ENCODE measurements around the gene UBE2QL1.

The UBE2QL1 gene

DNA sequence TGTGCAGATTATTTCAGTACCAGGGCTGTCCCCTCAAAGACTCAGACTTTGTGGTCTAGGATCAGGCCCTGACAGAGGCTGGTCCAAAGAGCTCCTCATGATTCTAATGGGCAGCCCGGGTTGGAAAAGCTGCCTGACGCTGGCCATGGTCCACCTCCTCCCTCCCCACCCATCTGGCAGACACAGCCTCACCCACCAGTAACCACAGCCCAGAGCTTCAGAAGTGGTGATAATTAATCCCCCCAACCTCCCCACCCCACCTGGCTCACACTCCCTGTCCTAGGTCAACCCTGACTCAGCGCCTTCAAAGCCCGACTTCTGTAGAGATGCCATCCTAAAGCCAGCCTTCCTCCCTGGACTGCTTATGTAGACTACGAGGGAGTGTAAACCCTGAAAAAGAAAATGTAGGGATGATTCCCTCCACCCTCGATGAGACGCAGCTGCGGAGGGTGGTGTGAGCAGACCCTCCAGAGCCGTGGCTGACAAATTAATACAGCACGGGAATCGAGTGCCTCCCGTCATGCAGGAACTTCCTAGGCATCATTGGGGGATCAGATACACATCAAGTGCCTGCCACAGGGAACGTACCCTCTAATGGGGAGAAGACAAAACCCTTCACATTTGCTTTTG lies 7.0 kb downstream of the UBE2QL1 start:
- no peak for DNase-seq

DNA sequence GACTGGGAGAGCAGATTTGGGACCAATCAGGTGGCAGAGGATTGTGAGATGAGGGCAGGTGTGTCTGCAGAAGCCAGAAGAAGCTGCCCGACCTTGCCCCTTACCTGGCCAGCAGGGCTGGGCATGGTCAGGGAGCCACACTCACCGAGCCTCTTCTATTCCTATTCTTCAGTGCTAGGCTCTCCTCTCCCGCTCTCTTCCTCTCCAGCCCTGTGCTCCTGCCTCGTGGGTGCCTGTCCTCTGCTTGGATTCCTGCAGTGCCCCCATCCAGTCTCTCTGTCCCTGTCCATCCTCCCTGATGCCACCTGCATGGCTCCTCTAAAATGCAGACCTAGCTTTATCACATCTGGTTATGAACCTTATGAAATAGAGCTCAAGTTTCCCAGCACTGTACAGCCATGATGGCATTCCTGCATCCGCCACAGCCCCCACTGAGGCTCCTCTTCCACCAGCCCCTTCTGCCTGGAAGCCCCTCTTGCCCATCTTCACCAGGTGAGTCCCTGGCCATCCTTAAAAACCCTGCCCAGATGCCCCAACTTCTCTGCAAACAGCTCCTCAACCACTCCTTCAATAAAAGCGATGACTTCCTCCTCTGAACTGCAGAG lies 8.2 kb downstream of the UBE2QL1 start:
- no peak for DNase-seq

DNA sequence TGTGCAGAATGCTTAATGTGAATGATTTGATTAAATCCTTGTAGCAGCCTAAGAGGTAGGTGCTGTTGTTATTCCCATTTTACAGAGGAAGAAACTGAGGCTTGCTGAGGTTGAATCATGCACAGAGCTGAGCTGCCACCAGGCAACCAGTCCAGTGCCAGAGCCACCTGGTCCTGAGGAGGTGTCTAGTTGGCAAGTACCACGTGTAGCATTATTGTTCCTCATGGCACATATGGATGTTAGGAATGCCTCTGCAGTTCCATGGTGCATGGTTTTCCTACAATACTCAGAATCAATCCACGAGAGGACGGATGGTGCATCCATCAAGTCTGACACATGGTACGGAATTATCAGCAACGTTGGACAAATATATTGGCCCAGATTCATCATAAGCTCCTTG lies 8.9 kb downstream of the UBE2QL1 start:
- no peak for DNase-seq

DNA sequence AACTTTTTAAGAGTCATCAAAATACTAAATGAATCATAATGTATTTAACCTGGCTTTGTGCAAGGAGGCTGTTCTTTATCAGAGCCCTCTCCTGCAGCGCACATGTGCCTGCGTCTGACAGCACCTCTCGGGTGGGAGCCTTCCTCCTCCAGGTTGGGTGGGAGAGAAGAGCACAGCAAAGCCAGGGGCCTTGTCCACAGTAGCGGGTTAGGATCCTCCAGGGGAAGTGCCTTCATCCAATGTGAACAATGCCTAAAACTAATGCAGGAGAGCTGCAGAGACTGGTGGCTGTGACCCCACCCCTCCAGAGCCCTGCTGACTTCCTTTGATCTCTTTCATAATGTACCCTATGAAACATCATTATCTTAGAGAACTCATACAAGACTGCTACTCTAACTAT lies 10.2 kb downstream of the UBE2QL1 start:
- DNase-seq, result no peak

DNA sequence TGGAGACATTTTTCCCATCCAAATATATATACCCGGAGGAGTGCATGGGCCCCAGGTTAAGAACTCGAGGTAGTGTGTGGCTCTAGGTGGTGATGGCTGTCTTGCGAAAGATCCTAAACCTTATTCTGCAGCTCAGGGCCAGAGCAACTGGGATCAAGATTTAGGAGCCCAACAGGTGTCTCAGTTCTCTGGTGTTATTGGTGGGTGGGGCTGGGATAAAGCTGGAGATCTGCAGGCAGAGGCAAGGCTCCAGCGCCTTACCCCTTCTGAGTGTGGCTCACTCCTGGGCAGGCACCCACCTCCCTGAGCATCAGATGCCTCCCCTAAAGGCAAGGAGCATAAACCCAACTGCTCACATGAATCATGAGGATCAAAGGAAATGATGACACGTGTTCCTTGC lies 11.2 kb downstream of the UBE2QL1 start:
- no peak for DNase-seq

DNA sequence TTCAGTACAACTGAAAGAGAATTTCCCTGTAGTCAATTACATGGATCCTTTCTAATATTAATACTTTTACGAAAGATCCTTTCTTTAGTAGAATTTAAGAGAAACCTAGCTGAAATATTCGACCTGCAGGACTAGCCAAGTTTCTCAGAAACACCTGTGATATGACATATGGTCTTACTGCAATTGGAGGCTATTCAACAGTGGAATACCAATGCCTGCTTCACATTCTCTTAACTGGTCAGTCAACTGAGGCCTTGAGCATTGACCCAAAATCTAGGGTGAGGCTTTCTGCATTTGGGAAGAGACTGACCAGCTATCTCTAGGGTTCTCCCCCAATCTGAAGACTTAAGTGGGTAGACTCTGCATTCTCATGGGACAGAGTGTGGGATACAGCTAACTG lies 12.3 kb downstream of the UBE2QL1 start:
- no peak for DNase-seq

DNA sequence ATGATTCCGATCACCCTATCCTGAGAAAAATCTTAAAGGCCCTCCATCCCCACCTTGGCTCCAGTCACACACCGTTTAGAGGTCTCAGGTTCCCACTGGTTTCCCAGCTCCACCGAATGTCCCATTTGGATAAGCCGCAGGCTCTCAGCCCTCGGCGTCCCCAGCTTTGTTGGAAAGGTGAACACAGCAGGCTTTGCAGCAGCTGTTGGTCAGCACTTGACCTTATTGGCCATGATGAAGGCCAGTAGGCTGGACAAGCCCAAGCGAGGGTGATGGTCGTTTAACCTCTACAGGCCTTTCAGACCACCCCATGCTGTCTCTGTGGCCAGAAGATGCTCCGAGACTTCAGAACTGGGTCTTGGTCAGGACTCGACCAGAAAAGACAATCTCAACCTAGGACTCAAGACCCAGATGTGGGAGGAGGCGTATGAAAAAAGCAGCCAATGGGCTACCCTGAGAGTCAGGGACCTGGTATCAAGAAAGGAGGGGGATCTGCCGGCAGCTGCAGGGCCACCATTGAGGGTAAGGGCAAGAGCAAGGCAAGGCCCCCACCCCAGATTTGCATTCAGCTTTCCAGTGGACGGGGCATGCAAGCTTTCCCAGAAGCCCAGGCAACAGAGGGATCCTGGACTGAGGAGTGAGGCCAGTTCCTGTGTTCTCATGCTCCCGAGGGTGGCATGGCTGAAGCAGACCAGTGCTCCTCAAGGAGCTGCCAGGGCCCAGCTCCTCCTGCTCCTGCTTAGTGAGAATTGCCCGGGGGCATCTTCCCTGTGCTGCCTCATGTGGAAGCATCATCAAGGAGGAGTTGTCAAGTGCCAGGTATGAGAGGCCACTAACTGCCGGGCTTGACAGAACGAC lies 13.4 kb downstream of the UBE2QL1 start:
- no peak for DNase-seq

DNA sequence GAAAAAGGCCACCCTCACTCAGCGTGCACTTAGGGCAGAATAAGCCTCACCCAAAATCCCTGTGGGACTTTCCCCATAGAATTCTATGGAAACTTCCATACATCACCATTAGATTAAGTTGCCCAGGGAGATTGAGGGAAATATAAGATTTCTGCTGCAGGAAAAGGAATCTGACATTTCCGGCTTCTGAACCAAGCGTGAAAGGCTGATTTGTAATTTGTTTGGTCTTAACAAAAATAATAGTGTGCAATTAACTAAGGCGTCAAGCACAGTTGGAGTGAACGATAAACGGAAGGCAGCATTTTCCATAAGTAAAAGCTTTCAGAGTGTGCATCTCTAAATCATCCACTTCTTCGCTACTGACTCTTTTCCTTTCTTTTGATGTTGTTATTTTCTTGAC lies 14.0 kb downstream of the UBE2QL1 start:
- no peak for DNase-seq

DNA sequence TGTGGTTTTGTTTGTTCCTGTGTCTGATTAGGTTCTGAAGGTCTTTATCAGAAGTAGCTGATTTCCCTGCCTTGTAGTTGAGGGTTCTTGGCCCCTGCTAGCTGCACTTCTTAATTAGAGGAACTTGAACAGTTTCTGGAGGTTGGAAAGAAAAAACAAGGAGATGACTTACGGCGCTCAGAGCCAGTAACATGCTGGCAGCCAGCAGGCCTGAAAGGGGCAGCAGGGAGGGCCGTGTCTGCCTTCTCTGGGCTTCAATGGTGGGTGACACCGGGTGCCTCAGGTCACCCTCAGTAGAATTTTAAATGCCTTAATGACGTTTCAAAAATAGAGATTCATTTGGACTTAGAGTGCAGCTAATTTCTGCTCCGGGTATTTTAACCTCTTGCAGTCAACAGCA lies 15.8 kb downstream of the UBE2QL1 start:
- no peak for DNase-seq

DNA sequence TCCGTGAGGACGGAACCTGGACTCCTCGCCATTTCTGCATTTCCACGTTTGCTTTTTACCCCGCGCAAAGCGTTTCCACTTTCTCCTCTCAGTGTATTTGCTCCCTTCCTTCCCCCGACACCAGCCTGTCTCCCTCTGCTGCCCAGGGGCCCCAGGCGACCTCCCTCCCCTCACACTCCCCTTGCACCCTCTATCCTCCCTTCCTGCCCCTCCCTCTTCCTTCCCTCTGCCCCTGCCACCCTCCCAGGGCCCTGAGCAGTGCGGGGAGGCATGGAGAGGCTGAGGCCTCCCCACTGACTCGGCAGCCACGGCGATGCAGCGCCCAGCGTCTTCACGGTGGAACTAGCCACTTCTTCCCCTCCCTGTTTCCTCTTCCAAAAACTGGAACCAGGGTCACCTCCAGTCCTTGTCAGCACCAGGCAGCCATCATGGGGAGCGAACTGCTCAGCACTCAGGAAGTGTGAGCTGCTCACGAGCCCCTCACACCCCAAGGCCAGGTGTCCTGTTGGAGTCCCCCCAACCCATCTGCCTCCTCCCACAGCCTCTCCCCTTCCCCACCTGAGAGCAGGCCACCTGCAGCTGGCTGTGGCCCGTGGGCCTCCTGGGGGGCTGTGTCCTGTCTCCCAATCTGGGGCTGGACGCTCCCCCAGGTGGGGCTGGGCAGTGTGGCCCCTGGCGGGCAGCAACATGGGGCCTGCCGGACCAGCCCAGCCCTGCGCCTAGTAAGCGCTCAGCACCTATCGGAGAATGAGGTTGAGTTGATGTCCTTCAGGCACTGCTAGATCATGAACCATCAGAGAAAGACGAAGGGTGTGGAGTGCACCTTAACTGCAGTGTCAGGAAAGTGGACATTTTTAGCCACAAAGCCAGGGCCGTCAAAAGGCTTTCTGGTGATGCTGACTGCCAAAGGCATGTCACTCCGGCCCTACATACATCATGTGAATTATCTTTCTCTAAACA lies 17.5 kb downstream of the UBE2QL1 start:
- DNase-seq, result no peak

DNA sequence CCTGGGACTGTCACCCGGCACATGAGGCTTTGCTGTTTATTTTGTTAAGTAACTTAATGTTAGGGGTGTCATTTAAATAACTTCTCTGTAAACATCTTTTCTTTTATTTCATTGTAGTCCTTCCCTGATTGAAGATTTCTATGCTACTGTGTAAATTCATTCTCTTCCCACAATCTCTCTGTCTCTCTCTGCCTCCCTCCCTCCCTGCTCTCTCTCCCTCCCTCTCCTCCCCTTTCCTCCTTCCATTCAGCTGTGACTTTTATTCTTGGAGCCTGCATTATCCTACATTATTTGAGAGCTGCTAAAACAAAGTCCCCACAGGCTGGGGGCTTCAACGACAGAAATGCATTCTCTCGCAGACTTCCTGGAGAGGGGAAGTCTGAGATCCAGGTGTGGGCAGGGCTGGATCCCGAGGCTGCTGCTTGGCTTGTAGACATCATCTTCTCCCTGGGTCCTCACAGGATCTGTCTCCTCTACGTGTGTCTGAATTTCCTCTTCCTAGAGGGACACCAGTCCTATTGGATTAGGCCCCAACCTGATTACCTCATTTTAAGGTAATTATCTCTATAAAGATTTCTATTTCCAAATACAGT lies 18.4 kb downstream of the UBE2QL1 start:
- DNase-seq, result no peak

DNA sequence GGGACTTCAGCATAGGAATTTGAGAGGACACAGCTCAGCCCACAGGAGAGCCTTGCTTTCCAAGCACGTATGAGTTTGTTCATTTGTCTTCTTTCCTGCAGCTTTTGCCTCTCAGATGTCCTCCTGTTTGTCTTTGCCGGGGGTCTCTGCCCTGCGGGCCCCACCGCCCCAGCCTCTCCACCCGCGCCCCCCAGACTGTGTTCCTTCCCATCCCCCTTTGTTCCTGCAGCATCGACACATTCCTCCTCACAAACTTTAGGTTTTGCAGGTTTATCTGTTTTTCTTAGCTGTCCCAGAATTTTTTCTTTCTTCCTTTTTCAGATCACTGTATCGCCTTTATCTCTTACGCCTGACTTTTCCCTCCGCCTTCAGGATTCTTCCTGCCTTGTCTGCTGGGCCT lies 18.9 kb downstream of the UBE2QL1 start:
- no peak for DNase-seq

DNA sequence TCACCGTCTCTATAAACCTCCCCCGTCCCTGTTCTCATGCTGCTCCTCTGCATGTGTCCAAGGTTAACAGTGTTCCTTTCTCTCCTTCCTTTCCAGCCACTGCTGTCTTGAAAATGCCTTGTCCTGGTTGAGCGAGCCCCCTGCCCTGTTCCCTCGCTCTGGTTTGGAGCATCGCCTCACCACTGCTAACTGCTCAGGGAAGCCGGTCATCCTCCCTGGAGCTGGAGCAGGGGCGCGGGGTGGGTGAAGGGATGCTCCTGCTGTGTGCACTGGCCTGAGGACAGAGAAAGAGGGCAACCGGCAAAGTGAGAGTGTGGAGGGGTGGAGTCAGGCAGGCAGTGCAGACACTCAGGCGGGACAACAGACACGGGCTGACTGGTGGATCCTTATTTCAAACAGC lies 19.4 kb downstream of the UBE2QL1 start:
- no peak for DNase-seq

DNA sequence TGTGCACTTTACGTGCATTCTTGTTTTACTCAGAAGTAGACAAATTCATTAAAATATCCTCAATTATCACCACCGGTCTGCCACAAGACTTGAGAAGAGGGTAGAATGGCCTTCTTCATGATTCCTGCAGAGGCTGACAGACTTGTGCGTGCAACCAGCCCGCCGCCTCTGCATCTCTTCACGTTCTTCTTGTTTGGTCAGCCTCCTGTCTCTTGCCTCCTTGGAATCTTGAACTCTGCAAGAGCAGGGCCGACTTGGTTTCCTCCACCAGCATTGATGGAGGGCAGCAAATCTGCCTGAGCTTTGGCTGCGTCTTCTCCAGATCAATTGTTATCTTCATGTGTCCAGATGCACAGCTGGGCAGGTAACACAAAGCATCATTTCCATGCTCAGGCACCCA lies 20.2 kb downstream of the UBE2QL1 start:
- no peak for DNase-seq

DNA sequence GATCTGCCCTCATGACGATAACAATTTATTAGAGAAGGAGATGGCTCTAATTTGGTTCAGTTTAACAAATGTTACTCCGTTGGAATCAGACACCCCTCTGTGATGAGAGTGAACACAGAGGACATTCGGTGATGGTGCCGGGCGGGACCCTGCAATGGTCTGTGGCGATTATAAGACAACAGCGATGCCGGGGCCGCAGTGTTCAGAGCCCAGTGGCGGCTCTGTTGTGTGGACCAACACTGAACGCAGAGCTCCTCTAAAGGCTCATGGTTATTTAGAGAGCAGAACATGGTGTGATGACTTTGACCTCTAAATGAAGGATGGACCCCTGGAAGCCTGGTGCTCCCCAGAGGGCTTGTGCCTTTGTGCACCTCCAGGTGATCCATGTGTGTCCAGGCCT lies 21.2 kb downstream of the UBE2QL1 start:
- DNase-seq, result no peak

DNA sequence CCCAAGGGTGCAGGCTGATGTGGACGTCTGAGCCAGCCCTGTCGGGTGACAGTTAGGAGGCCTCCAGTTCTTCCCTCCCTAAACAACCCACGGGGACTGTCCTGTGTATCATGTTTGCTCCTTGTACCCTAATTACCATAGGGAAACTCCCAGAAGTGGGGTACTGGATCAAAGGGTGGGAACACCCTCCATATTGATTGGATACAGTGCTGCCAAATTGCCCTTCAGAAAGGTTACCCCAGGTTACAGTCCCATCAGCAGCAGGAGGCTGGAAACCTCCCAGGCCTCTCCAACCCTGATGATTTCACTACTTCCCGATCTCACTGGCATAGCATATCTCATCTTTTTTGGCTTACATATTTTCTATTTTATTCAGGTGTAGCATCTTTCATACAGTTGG lies 22.0 kb downstream of the UBE2QL1 start:
- no peak for DNase-seq

DNA sequence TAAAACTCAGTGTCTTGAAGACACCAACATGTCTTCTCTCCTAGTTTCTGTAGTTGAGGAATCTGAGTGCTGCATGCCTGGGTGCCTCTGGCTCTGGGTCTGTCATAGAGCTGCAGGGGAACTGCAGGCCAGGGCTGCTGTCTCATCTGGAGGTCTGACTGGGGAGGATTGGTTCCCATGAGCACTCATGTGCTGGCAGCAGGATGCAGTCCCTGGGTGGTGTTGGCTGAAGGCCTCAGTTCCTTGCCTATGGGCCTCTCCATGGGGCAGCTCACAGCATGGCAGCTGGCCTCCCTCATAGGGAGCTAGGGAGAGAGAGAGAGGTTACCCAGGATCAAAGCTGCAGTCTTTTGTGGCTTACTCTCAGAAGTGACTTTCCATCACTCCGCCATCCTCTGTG lies 22.6 kb downstream of the UBE2QL1 start:
- no peak for DNase-seq

DNA sequence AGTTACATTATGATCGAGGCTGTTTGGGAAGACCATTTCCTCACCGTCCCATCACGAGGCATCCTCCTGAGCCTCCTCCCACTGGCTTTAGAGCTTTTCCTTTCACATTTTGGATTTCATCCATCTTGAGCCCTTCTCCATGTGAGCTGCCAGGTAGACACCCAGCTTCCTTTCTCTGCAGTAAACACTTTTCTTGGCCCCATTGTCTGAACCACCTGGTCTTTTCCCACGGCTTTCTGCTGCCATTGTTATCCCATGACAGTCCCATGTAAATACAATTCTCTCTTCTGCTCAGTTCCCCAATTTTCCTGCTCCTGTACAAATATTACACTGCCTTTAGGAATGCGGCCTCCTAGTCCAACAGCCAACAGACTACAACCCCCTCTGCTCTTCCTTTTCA lies 24.1 kb downstream of the UBE2QL1 start:
- no peak for DNase-seq

DNA sequence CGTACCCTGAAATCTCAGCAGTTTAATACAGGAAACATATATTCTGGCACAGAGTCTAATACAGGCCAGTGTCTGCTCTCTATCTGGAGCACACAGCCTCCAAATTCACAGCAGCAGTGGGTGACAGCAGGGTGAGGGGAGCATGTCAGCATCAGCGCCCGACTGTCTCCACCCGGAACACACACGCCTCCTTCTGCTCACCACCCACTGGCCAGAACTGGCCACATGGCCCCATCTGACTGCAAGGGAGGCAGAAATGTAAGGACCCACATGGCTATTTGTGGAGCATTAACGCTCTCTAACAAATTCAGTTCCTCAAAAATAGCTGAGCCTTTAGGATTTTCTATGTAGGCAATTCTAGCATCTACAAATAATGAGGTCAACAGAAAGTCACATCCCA lies 24.6 kb downstream of the UBE2QL1 start:
- DNase-seq, result no peak

DNA sequence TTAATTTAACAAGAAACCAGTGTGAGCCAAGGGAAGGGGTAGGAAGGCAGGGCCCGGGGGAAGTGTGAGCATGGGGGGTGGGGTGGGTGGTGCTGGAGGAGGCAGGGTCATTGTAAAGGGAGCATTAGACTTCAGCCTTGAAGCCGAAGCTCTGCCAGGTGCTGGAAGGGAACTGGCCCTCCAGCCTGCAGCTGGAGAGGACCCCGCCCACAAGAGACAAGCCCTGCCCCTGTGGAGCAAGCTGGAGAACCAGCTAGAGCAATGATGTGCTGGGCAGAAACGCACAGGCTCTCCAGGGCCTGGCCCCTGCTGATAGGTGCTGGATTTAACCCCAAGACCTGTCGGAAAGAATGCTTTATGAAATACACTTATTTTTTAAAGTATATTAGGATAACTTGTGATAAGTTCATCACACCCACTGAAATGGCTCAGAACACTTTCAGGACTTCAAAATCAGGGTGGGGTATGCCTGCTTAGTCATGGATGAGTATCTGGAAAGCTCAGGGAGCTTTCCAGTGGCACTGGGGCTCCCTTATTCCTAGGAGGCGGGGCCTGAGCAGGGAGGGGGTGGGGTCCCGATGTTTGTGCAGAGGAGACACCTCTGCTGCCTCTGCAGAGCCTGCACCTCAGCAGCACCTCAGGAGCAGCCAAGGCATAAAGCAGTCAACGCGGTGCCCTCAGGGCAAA lies 27.1 kb downstream of the UBE2QL1 start:
- no peak for DNase-seq

DNA sequence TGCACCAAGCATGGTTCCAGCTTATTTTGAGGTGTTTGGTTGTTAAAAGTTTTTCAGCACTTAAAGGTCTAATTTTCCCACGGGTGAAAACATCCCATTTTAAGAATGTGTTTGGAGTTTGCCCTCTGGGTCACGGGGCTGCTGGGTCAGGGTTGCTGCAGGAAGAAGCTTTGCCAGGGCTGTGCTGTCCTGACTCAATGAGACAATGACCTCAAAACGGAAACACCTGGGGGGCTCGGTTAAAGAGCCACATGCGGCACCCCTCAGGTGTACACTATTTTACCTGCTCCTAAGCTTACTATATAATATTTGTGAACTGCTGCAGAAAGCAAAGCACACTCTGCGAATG lies 27.6 kb downstream of the UBE2QL1 start:
- no peak for DNase-seq

DNA sequence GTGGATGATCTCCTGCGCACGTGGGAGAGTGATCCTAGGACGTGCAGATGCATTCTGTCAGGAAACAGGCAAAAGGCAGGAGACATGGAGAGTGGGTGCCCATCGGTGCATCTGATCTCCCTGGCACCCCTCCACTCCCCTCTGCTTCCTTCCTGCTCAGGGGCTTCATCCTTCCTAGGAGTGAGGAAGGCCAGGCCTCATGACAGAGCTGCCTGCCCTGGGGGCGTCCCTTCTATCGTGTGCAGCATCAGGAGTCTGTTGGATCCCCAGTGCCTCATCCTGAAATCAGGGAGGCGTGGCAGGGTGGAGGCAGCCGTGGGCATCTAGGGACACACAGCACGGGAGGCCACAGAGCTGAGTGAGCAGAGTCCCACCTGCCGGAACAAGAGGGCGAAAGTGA lies 30.1 kb downstream of the UBE2QL1 start:
- no peak for DNase-seq
